Mammary epithelial cell (primary cell): ENCODE data around the gene BAHCC1.

Source experiments
- CTCF ChIP-seq, 2 donors: IDR thresholded peaks in 1 of 2; conservative IDR thresholded peaks in 1 of 2; 2 replicates each; pipeline ENCODE4 v1.5.1; 2011 to 2012; ENCODE audit warnings: inconsistent platforms in 2 of 2, low read length in 2 of 2, mild to moderate bottlenecking in 2 of 2, control low read depth in 1 of 2, low read depth in 1 of 2; ENCODE audit not compliant: insufficient read depth in 1 of 2; ENCODE audit errors: extremely low read depth in 1 of 2
- EZH2 ChIP-seq: IDR thresholded peaks from 2 replicates; pipeline ENCODE4 v1.6.1; 2012; ENCODE audit warnings: low read length, inconsistent platforms, borderline replicate concordance

GRCh38 chr17:81493198-81494038, 98.2 kb downstream of the BAHCC1 start:
- TF ChIP-seq CTCF (conservative IDR thresholded peaks at IDR 0.05 in 1 of 2, IDR thresholded peaks at IDR 0.05 in 1 of 2; ENCODE audit: extremely low read depth in 1 of 2, insufficient read depth in 1 of 2, low read depth in 1 of 2, low read length in 2 of 2) (no peak), EZH2 (no peak)
